ENCODE measurements around the gene ERH. TPM values are rescaled to one million over a fixed set of nuclear protein-coding genes. Genes with fewer than 3 reads are reported as not detected.

ERH gene
- total and polyA plus RNA-seq, 4 donors, result 69.1 to 203 (median 138) TPM

- H3K9me3 ChIP-seq (ENCODE audit: control insufficient read depth in 4 of 4, insufficient read depth in 3 of 4, low read length in 3 of 4), result no peaks in the 10 kb centered on the region
- no peak for DNase-seq
Observed at GRCh38 chr14:69342928-69343525, 55.1 kb downstream of the ERH start.

GRCh38 chr14:69339426-69339825 is 58.7 kb downstream of the ERH start:
- Histone ChIP-seq H3K36me3 (ENCODE audit: control insufficient read depth in 4 of 4, insufficient read depth in 4 of 4, low read length in 4 of 4) (no peaks in the 10 kb centered on the region), H3K4me1 (ENCODE audit: control insufficient read depth in 5 of 5, insufficient read depth in 5 of 5, low read length in 5 of 5) (no peaks in the 10 kb centered on the region), H3K4me3 (no peak overlapping the region), H3K9ac (ENCODE audit: insufficient read depth in 1 of 2, low read length in 2 of 2) (no peak overlapping the region), H3K27me3 (ENCODE audit: control insufficient read depth in 3 of 3, insufficient read depth in 3 of 3, low read length in 2 of 3) (no peaks in the 10 kb centered on the region), H3K9me3 (ENCODE audit: control insufficient read depth in 4 of 4, insufficient read depth in 3 of 4, low read length in 3 of 4) (no peaks in the 10 kb centered on the region), H3K27ac (ENCODE audit: low read depth in 1 of 2, low read length in 1 of 2) (no peak overlapping the region)
- ATAC-seq (ENCODE audit: insufficient read depth, low FRiP score), result no peak
- 95 to 96% methylated on average over 13 of the region's 13 CpGs for WGBS, 2 donors
- no peak for DNase-seq
- TF ChIP-seq, protein P1, sequence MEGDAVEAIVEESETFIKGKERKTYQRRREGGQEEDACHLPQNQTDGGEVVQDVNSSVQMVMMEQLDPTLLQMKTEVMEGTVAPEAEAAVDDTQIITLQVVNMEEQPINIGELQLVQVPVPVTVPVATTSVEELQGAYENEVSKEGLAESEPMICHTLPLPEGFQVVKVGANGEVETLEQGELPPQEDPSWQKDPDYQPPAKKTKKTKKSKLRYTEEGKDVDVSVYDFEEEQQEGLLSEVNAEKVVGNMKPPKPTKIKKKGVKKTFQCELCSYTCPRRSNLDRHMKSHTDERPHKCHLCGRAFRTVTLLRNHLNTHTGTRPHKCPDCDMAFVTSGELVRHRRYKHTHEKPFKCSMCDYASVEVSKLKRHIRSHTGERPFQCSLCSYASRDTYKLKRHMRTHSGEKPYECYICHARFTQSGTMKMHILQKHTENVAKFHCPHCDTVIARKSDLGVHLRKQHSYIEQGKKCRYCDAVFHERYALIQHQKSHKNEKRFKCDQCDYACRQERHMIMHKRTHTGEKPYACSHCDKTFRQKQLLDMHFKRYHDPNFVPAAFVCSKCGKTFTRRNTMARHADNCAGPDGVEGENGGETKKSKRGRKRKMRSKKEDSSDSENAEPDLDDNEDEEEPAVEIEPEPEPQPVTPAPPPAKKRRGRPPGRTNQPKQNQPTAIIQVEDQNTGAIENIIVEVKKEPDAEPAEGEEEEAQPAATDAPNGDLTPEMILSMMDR (IDR thresholded peaks at IDR 0.05; ENCODE audit: control extremely low read depth, extremely low read depth), result no peak

More at GRCh38 chr14:69342928-69343525, 55.1 kb downstream of the ERH start:
- Histone ChIP-seq H3K27me3 (ENCODE audit: control insufficient read depth in 3 of 3, insufficient read depth in 3 of 3, low read length in 2 of 3) (no peaks in the 10 kb centered on the region), H3K36me3 (ENCODE audit: control insufficient read depth in 4 of 4, insufficient read depth in 4 of 4, low read length in 4 of 4) (no peaks in the 10 kb centered on the region), H3K9ac (ENCODE audit: insufficient read depth in 1 of 2, low read length in 2 of 2) (no peak overlapping the region), H3K4me1 (ENCODE audit: control insufficient read depth in 5 of 5, insufficient read depth in 5 of 5, low read length in 5 of 5) (no peaks in the 10 kb centered on the region), H3K4me3 (no peak overlapping the region), H3K27ac (ENCODE audit: low read depth in 1 of 2, low read length in 1 of 2) (no peak overlapping the region)
- no peak for ATAC-seq (ENCODE audit: insufficient read depth, low FRiP score)
- WGBS, 2 donors, result 78 to 89% methylated on average over 8 of the region's 8 CpGs
- TF ChIP-seq, protein P1 (IDR thresholded peaks at IDR 0.05; ENCODE audit: control extremely low read depth, extremely low read depth), result no peak

DNA sequence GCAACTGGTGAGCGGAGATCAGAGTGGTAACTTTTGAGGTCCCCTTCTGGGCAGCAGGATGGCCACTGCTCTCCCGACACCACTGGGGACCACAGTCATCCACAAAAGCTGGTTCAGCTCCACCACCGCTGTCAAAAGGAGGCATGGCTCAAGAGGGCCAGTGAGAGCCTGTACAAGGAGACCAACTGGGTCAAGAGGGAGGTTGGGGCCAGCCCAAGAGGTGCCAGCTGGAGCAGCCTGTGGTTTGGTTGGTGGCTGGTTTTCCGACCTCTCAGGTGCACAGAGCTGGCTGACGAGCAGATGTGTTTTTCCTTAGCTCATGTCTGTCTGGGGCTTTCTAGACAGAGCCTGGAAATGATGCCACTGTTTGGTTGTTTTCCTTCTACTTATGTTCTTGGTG is 60.1 kb downstream of the ERH start:
- ATAC-seq (ENCODE audit: insufficient read depth, low FRiP score) (no peak), DNase-seq (no peak)
- no peaks in the 10 kb centered on the region for H3K9me3 ChIP-seq (ENCODE audit: control insufficient read depth in 4 of 4, insufficient read depth in 3 of 4, low read length in 3 of 4)
- 77 to 85% methylated on average over 5 of the region's 5 CpGs for WGBS, 2 donors
- TF ChIP-seq, protein P1 (IDR thresholded peaks at IDR 0.05; ENCODE audit: control extremely low read depth, extremely low read depth), result no peak
- no peak overlapping the region for H3K27ac ChIP-seq (ENCODE audit: low read depth in 1 of 2, low read length in 1 of 2)
- no peaks in the 10 kb centered on the region for H3K4me1 ChIP-seq (ENCODE audit: control insufficient read depth in 5 of 5, insufficient read depth in 5 of 5, low read length in 5 of 5)
- no peaks in the 10 kb centered on the region for H3K27me3 ChIP-seq (ENCODE audit: control insufficient read depth in 3 of 3, insufficient read depth in 3 of 3, low read length in 2 of 3)
- no peak overlapping the region for H3K4me3 ChIP-seq
- no peaks in the 10 kb centered on the region for H3K36me3 ChIP-seq (ENCODE audit: control insufficient read depth in 4 of 4, insufficient read depth in 4 of 4, low read length in 4 of 4)
- H3K9ac ChIP-seq (ENCODE audit: insufficient read depth in 1 of 2, low read length in 2 of 2), result no peak overlapping the region

DNA sequence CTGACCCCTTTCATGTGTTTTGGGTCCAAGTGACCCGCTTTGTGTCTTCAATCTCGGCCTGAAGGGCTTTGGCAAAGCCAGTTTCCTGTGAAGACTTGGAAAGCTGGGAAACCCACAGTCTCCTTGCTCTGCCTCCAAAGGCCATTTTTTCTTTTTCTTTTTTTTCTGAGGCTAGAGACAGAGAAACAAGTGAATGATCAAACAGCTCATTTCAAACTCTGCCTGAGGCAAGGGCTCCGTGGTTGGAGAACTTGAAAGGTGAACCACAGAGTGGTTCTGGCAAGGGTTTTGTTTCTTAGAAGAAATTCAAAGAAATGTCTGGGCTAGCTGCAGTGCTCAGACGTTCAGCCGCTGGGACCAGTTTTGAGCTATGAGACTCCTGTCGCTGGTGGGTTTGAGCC is 62.7 kb downstream of the ERH start:
- DNase-seq (peak in 2 of 3 donors; percentile 20 to 59), ATAC-seq (ENCODE audit: insufficient read depth, low FRiP score) (no peak)
- Histone ChIP-seq H3K4me1 (ENCODE audit: control insufficient read depth in 5 of 5, insufficient read depth in 5 of 5, low read length in 5 of 5) (no peaks in the 10 kb centered on the region), H3K9me3 (ENCODE audit: control insufficient read depth in 4 of 4, insufficient read depth in 3 of 4, low read length in 3 of 4) (no peaks in the 10 kb centered on the region), H3K9ac (ENCODE audit: insufficient read depth in 1 of 2, low read length in 2 of 2) (no peak overlapping the region), H3K27me3 (ENCODE audit: control insufficient read depth in 3 of 3, insufficient read depth in 3 of 3, low read length in 2 of 3) (no peaks in the 10 kb centered on the region), H3K27ac (ENCODE audit: low read depth in 1 of 2, low read length in 1 of 2) (no peak overlapping the region), H3K4me3 (no peak overlapping the region), H3K36me3 (ENCODE audit: control insufficient read depth in 4 of 4, insufficient read depth in 4 of 4, low read length in 4 of 4) (no peaks in the 10 kb centered on the region)
- TF ChIP-seq, protein P1 (IDR thresholded peaks at IDR 0.05; ENCODE audit: control extremely low read depth, extremely low read depth), result no peak
- 58 to 59% methylated on average over 6 of the region's 6 CpGs for WGBS, 2 donors
